IPS-20b (cell line): ENCODE results near the gene C19orf85.
"Not testable (repeated sequence)": the region's sequence is repeated elsewhere in the genome, so short reads cannot be mapped to it uniquely, and the experiment has no call there.

ENCODE experiments used
- H3K27ac ChIP-seq: one replicate; pipeline ENCODE4 v1.5.1; 2013; ENCODE audit warnings: low read length
- H3K27me3 ChIP-seq: 2 replicates; pipeline ENCODE4 v1.6.1; 2013; ENCODE audit warnings: mild to moderate bottlenecking, low read length, inconsistent platforms; ENCODE audit not compliant: insufficient read depth
- H3K36me3 ChIP-seq: 2 replicates; pipeline ENCODE4 v1.6.1; 2013; ENCODE audit warnings: low read depth, mild to moderate bottlenecking, inconsistent platforms, low read length, moderate library complexity; ENCODE audit not compliant: insufficient read depth
- H3K4me1 ChIP-seq: 2 replicates; pipeline ENCODE4 v1.6.1; 2013; ENCODE audit warnings: mild to moderate bottlenecking, control low read depth, inconsistent platforms, low read length, moderate library complexity; ENCODE audit not compliant: insufficient read depth
- H3K4me3 ChIP-seq: 2 replicates; pipeline ENCODE4 v1.5.1; 2013; ENCODE audit warnings: mild to moderate bottlenecking, low read length, inconsistent platforms
- H3K9ac ChIP-seq: 2 replicates; pipeline ENCODE4 v1.6.1; 2013; ENCODE audit warnings: low read depth, mild to moderate bottlenecking, inconsistent platforms, low read length, moderate library complexity
- H3K9me3 ChIP-seq: 2 replicates; pipeline ENCODE4 v1.6.1; 2013; ENCODE audit warnings: mild to moderate bottlenecking, low read depth, low read length, inconsistent platforms; ENCODE audit not compliant: insufficient read depth

The C19orf85 gene

DNA sequence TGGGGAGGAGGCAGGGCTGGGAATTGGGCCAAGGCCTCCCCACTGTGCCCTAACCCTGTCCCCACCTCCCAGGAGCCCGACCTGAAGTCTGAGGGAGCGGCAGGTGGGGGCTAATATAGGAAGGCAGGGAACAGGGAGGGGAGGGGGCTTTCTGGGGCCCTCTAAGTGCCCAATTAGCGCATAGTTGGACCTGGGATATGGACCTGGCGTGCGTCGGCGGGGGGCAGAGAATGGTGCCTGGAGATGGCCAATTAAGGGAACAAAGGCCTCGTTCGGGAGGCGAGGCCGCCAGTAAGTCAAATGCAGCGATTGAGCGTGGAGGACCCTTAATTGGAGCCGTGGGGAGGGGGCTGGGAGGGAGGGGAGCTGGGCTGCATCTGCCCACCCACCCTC is at the start of gene C19orf85:
C19orf85 (minus strand) TSS at position 90 of the 393 bp plus-strand sequence. CDS start 197 bp downstream, outside the sequence.
- Histone ChIP-seq H3K4me1 (peaks cover 14% of the 10 kb centered on the region; the same call in 1 of the 2 replicates), H3K9ac (peak within 1 kb of the TSS; percentile 27; the same call in 1 of the 2 replicates), H3K27ac (no peak within 1 kb of the TSS), H3K36me3 (no peaks in the 10 kb centered on the region), H3K4me3 (0 out of 2 replicates have a peak within 1 kb of the TSS, but pooled peaks have one; percentile 26), H3K27me3 (peaks cover 49% of the 10 kb centered on the region), H3K9me3 (no peaks in the 10 kb centered on the region)

DNA sequence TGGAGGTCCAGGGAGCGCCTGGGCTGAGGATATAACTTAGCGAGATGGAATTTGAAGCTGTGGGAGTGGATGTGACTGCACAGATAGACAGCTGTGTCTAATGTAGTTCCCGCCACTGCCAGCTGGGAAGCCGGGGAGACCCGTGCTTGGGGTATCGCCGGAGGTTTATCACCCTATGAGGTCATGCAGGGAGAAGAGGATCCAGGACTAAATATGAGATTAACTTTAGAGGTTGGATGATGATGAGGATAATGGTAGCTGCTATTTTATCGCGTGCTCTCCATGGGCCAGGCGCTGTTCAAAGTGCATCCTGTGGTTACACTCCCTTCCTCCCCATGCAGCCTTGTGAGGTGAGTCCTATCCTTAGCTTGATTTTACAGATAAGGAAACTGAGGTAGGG is 43.6 kb upstream of the C19orf85 start:
- no peak overlapping the region for H3K27ac ChIP-seq
- H3K27me3 ChIP-seq, result peaks cover 16% of the 10 kb centered on the region
- no peaks in the 10 kb centered on the region for H3K36me3 ChIP-seq
- H3K9ac ChIP-seq, result no peak overlapping the region
- H3K4me1 ChIP-seq, result no peaks in the 10 kb centered on the region
- H3K9me3 ChIP-seq, result peaks cover 5% of the 10 kb centered on the region
- no peak overlapping the region for H3K4me3 ChIP-seq

- H3K27ac ChIP-seq, result no peak overlapping the region
- no peaks in the 10 kb centered on the region for H3K4me1 ChIP-seq
- H3K27me3 ChIP-seq, result peaks cover 36% of the 10 kb centered on the region
- H3K9ac ChIP-seq, result no peak overlapping the region
- H3K4me3 ChIP-seq, result no peak overlapping the region
- no peaks in the 10 kb centered on the region for H3K36me3 ChIP-seq
- peaks cover 7% of the 10 kb centered on the region for H3K9me3 ChIP-seq
Measured at GRCh38 chr19:55504981-55505380, 40.4 kb upstream of the C19orf85 start.

GRCh38 chr19:55504252-55504603 is 39.7 kb upstream of the C19orf85 start:
- Histone ChIP-seq H3K27me3 (peaks cover 36% of the 10 kb centered on the region), H3K4me1 (no peaks in the 10 kb centered on the region), H3K9ac (no peak overlapping the region), H3K4me3 (no peak overlapping the region), H3K27ac (no peak overlapping the region), H3K9me3 (peaks cover 7% of the 10 kb centered on the region), H3K36me3 (no peaks in the 10 kb centered on the region)

GRCh38 chr19:55503502-55504251 is 39.1 kb upstream of the C19orf85 start:
- Histone ChIP-seq H3K4me3 (no peak overlapping the region), H3K9ac (no peak overlapping the region), H3K9me3 (peaks cover 7% of the 10 kb centered on the region), H3K4me1 (no peaks in the 10 kb centered on the region), H3K27me3 (peaks cover 41% of the 10 kb centered on the region), H3K27ac (no peak overlapping the region), H3K36me3 (no peaks in the 10 kb centered on the region)

- no peaks in the 10 kb centered on the region for H3K36me3 ChIP-seq
- peaks cover 7% of the 10 kb centered on the region for H3K9me3 ChIP-seq
- no peak overlapping the region for H3K27ac ChIP-seq
- H3K4me3 ChIP-seq, result no peak overlapping the region
- H3K27me3 ChIP-seq, result peaks cover 45% of the 10 kb centered on the region
- H3K4me1 ChIP-seq, result no peaks in the 10 kb centered on the region
- H3K9ac ChIP-seq, result no peak overlapping the region
Measured at GRCh38 chr19:55503157-55503501, 38.6 kb upstream of the C19orf85 start.

- H3K9me3 ChIP-seq, result peaks cover 7% of the 10 kb centered on the region
- no peaks in the 10 kb centered on the region for H3K4me1 ChIP-seq
- no peak overlapping the region for H3K27ac ChIP-seq
- H3K27me3 ChIP-seq, result peaks cover 47% of the 10 kb centered on the region
- no peaks in the 10 kb centered on the region for H3K36me3 ChIP-seq
- no peak overlapping the region for H3K9ac ChIP-seq
- no peak overlapping the region for H3K4me3 ChIP-seq
Measured at GRCh38 chr19:55502197-55502952, 37.8 kb upstream of the C19orf85 start.

- H3K27me3 ChIP-seq, result peaks cover 47% of the 10 kb centered on the region
- H3K36me3 ChIP-seq, result no peaks in the 10 kb centered on the region
- H3K9me3 ChIP-seq, result peaks cover 7% of the 10 kb centered on the region
- H3K4me1 ChIP-seq, result peaks cover 5% of the 10 kb centered on the region
- no peak overlapping the region for H3K4me3 ChIP-seq
- H3K27ac ChIP-seq, result no peak overlapping the region
- no peak overlapping the region for H3K9ac ChIP-seq
Measured at GRCh38 chr19:55500368-55500952, 35.9 kb upstream of the C19orf85 start.

DNA sequence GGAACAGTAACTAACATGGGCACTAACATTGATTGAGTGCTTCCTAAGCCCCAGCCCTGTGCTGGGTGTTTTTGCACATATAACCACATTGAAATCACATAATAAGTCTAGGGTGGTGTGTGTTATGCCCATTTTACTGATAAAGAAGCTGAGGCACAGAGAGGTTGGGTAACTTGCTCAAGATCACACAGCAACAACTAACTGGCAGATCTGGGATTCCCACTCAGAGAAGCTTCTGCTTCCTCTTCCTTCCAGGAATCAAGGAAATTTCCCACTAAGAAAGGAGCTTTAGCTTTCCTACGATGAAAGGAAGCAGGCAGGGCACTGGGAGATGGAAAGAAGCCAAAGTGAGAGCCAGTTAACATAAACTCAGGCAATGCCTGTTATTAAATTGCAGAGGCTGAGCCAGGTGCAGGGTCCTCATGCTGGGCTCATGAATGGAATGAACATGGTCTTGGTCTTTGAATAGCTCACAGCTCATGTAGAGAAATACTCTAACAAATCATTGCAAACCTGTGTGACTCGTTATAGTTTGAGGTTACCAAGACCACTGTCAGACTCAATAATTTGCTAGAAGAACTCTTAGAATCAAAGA is 33.8 kb upstream of the C19orf85 start:
- no peaks in the 10 kb centered on the region for H3K36me3 ChIP-seq
- H3K27ac ChIP-seq, result no peak overlapping the region
- H3K9me3 ChIP-seq, result peaks cover 4% of the 10 kb centered on the region
- no peak overlapping the region for H3K4me3 ChIP-seq
- peaks cover 5% of the 10 kb centered on the region for H3K4me1 ChIP-seq
- peaks cover 33% of the 10 kb centered on the region for H3K27me3 ChIP-seq
- H3K9ac ChIP-seq, result no peak overlapping the region

DNA sequence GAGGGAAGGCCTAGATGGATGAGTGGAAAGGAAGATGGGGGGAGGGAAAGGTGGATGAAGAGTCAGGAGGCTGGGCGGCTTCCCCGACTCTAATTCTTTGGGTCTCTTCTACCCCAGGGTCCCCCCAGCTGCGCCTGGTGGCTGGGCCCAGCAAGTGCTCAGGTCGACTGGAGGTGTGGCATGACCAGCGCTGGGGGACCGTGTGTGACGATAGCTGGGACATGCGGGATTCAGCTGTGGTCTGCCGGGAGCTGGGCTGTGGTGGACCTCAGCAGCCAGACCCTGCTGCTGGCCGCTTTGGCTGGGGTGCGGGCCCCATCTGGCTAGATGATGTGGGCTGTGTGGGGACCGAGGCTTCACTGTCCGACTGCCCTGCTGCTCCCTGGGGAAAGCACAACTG is 33.2 kb upstream of the C19orf85 start:
- Histone ChIP-seq H3K9ac (no peak overlapping the region), H3K27me3 (peaks cover 28% of the 10 kb centered on the region), H3K36me3 (no peaks in the 10 kb centered on the region), H3K9me3 (no peaks in the 10 kb centered on the region), H3K4me1 (peaks cover 5% of the 10 kb centered on the region), H3K27ac (no peak overlapping the region), H3K4me3 (no peak overlapping the region)

- H3K4me3 ChIP-seq, H3K9me3 ChIP-seq, H3K4me1 ChIP-seq, H3K27ac ChIP-seq, H3K36me3 ChIP-seq, H3K9ac ChIP-seq: not testable (repeated sequence)
- H3K27me3 ChIP-seq, result peaks cover 18% of the 10 kb centered on the region
Measured at GRCh38 chr19:55496820-55497219, 32.3 kb upstream of the C19orf85 start.
